HCT116 (cell line): ENCODE results near the gene ARRB2. TPM values are rescaled to one million over a fixed set of nuclear protein-coding genes. Genes with fewer than 3 reads are reported as not detected.

Experiments used
- ATAC-seq: fragments of 200-7000 bp; cut with Tn5 transposase; 2 replicates; pipeline ENCODE4 v1.9.1; 2020; ENCODE audit warnings: mild to moderate bottlenecking, moderate library complexity
- BruUV-seq: library from RNA; stranded (reverse); fragments of 400-500 nt; replicated peaks from 2 replicates; lab custom pipeline; 2021; lab: Mats Ljungman, UMichigan
- CTCF ChIA-PET: fragments of 300-600 bp; sonication (Branson Sonifier 250); formaldehyde crosslinking; loops from one replicate; lab custom pipeline; 2021; ENCODE audit warnings: antibody characterized with exemption; lab: Charles Lee
- POLR2A ChIA-PET: fragments of 300-600, 350-600 bp; sonication (Branson Sonifier 250); formaldehyde crosslinking; loops from one replicate; lab custom pipeline; 2021; ENCODE audit warnings: antibody characterized with exemption; lab: Charles Lee
- RAD21 ChIA-PET, 2 experiments: fragments of 300-600 bp; sonication (Branson Sonifier 250); formaldehyde crosslinking; loops; one replicate each; lab custom pipeline; 2023; ENCODE audit warnings: low total read pairs in 2 of 2; ENCODE audit not compliant: uncharacterized antibody in 2 of 2, unreplicated experiment in 2 of 2, low non-redundant PET in 1 of 2; lab: Charles Lee
- DNase-seq: peaks from one replicate; pipeline ENCODE4 v3.0.0-alpha.2; 2010; ENCODE audit warnings: low read depth, low spot score
- H2AFZ ChIP-seq: fragments of 200-600 bp; shearing (Covaris generic), sonication (generic); 2 replicates; pipeline ENCODE4 v1.6.1; 2017; ENCODE audit warnings: low read depth, mixed run types, mixed read lengths, antibody characterized with exemption, low read length; ENCODE audit not compliant: poor library complexity, severe bottlenecking
- H3K27ac ChIP-seq: 2 replicates; pipeline ENCODE4 v1.5.1; 2012; ENCODE audit warnings: low read depth, low read length
- H3K27me3 ChIP-seq: fragments of 200-600 bp; sonication (generic); 2 replicates; pipeline ENCODE4 v1.6.1; 2016; ENCODE audit warnings: mixed run types, low read length, mixed read lengths; ENCODE audit not compliant: insufficient read depth
- H3K36me3 ChIP-seq, 2 experiments: fragments of 200-500 bp in 1 of 2; fragments of 200-600 bp in 1 of 2; sonication (Bioruptor generic) in 1 of 2; sonication (generic) in 1 of 2; 2 replicates each; pipeline versions ENCODE4 v1.5.1 to v1.6.1; 2014 to 2016; ENCODE audit warnings: low read length in 2 of 2, inconsistent platforms in 1 of 2, mixed read lengths in 1 of 2, mixed run types in 1 of 2; ENCODE audit not compliant: insufficient read depth in 2 of 2, control insufficient read depth in 1 of 2
- H3K4me1 ChIP-seq, 2 experiments: fragments of 200-600 bp in 1 of 2; sonication (generic) in 1 of 2; 2 replicates each; pipeline versions ENCODE4 v1.5.1 to v1.6.1; 2012 to 2017; ENCODE audit warnings: low read length in 2 of 2, inconsistent platforms in 1 of 2, mild to moderate bottlenecking in 1 of 2, mixed read lengths in 1 of 2, mixed run types in 1 of 2, moderate library complexity in 1 of 2; ENCODE audit not compliant: insufficient read depth in 2 of 2, control insufficient read depth in 1 of 2
- H3K4me2 ChIP-seq: fragments of 200-600 bp; sonication (generic); 2 replicates; pipeline ENCODE4 v1.6.1; 2017; ENCODE audit warnings: mixed run types, low read length, mixed read lengths
- H3K4me3 ChIP-seq, 2 experiments: fragments of 200-600 bp in 1 of 2; sonication (generic) in 1 of 2; replicated peaks in 1 of 2; 2 replicates each; pipeline ENCODE4 v1.5.1; 2011 to 2016; ENCODE audit warnings: low read length in 2 of 2, control low read depth in 1 of 2, low read depth in 1 of 2, mild to moderate bottlenecking in 1 of 2, mixed read lengths in 1 of 2, mixed run types in 1 of 2
- H3K79me2 ChIP-seq: fragments of 200-600 bp; sonication (generic); 2 replicates; pipeline ENCODE4 v1.6.1; 2017; ENCODE audit warnings: mild to moderate bottlenecking, mixed run types, low read length, moderate library complexity, mixed read lengths; ENCODE audit not compliant: insufficient read depth
- H3K9ac ChIP-seq: fragments of 200-600 bp; sonication (generic); 2 replicates; pipeline ENCODE4 v1.6.1; 2016; ENCODE audit warnings: low read length, mixed read lengths
- H3K9me2 ChIP-seq: fragments of 200-600 bp; sonication (generic), shearing (Covaris generic); 2 replicates; pipeline ENCODE4 v1.6.1; 2017; ENCODE audit warnings: mixed run types, mild to moderate bottlenecking, moderate library complexity; ENCODE audit not compliant: insufficient read depth
- H3K9me3 ChIP-seq, 2 experiments: fragments of 200-500 bp in 1 of 2; fragments of 200-600 bp in 1 of 2; sonication (Bioruptor generic) in 1 of 2; sonication (generic) in 1 of 2; 2 replicates each; pipeline ENCODE4 v1.6.1; 2014 to 2017; ENCODE audit warnings: low read length in 2 of 2, mixed read lengths in 2 of 2, inconsistent platforms in 1 of 2, low read depth in 1 of 2, mild to moderate bottlenecking in 1 of 2, mixed run types in 1 of 2, moderate library complexity in 1 of 2; ENCODE audit not compliant: control insufficient read depth in 1 of 2, insufficient read depth in 1 of 2
- H4K20me1 ChIP-seq: fragments of 200-600 bp; sonication (generic), shearing (Covaris generic); 2 replicates; pipeline ENCODE4 v1.6.1; 2017; ENCODE audit warnings: mixed run types, mild to moderate bottlenecking, moderate library complexity; ENCODE audit not compliant: insufficient read depth
- ATF3 ChIP-seq: IDR thresholded peaks from 2 replicates; pipeline ENCODE4 v1.6.1; 2012
- CEBPB ChIP-seq: IDR thresholded peaks from 2 replicates; pipeline ENCODE4 v1.6.1; 2012; ENCODE audit warnings: low read depth
- ELF1 ChIP-seq: IDR thresholded peaks from 2 replicates; pipeline ENCODE4 v1.6.1; 2012; ENCODE audit warnings: low read depth, borderline replicate concordance
- EZH2phosphoT487 ChIP-seq: fragments of 200-600 bp; IDR thresholded peaks from 2 replicates; pipeline ENCODE4 v1.6.1; 2018; ENCODE audit warnings: antibody characterized with exemption, borderline replicate concordance
- FOSL1 ChIP-seq: IDR thresholded peaks from 2 replicates; pipeline ENCODE4 v1.6.1; 2012; ENCODE audit warnings: low read depth
- POLR2A ChIP-seq: IDR thresholded peaks from 2 replicates; pipeline ENCODE4 v1.7.0; 2011; ENCODE audit warnings: borderline replicate concordance; ENCODE audit not compliant: insufficient read depth, insufficient read length; ENCODE audit errors: extremely low read depth
- RAD21 ChIP-seq: IDR thresholded peaks from 2 replicates; pipeline ENCODE4 v1.6.1; 2012; ENCODE audit warnings: low read depth, mild to moderate bottlenecking
- SIN3A ChIP-seq: IDR thresholded peaks from 2 replicates; pipeline ENCODE4 v1.6.1; 2012; ENCODE audit warnings: low read depth
- SP1 ChIP-seq: IDR thresholded peaks from 2 replicates; pipeline ENCODE4 v1.6.1; 2012; ENCODE audit warnings: low read depth
- SRF ChIP-seq: IDR thresholded peaks from 2 replicates; pipeline ENCODE4 v1.6.1; 2012; ENCODE audit warnings: low read depth
- TCF7L2 ChIP-seq: IDR thresholded peaks from 2 replicates; pipeline ENCODE4 v1.7.0; 2011; ENCODE audit warnings: borderline replicate concordance, inconsistent platforms; ENCODE audit not compliant: insufficient read depth, insufficient read length; ENCODE audit errors: extremely low read depth
- YY1 ChIP-seq: IDR thresholded peaks from 2 replicates; pipeline ENCODE4 v1.6.1; 2011; ENCODE audit warnings: low read length, low read depth, moderate library complexity, mild to moderate bottlenecking; ENCODE audit not compliant: insufficient replicate concordance; ENCODE audit errors: extremely low read depth
- ZFX ChIP-seq: fragments of 450-650 bp; IDR thresholded peaks from 2 replicates; pipeline ENCODE4 v1.6.1; 2017
- ZNF274 ChIP-seq: fragments of 200-500 bp; sonication (Bioruptor generic); IDR thresholded peaks from 2 replicates; pipeline ENCODE4 v1.6.1; 2014; ENCODE audit warnings: mild to moderate bottlenecking, low read depth, low read length, inconsistent platforms
- intact Hi-C: fragments of 100-400 bp; cut with micrococcal nuclease; formaldehyde crosslinking; loops from 2 replicates; pipeline ENCODE4 v1.10.0; 2022
- total RNA-seq: library from RNA; stranded (reverse); gene quantifications from one replicate; pipeline ENCODE4 v1.2.1, GENCODE V29; 2021; ENCODE audit not compliant: unreplicated experiment
- TF ChIP-seq, protein P1 (sequence below): IDR thresholded peaks from 2 replicates; pipeline ENCODE4 v1.6.1; 2012; ENCODE audit warnings: low read depth
- TF ChIP-seq, protein P2 (sequence below): IDR thresholded peaks from 2 replicates; pipeline ENCODE4 v1.6.1; 2011; ENCODE audit warnings: mild to moderate bottlenecking, low read length, moderate library complexity; ENCODE audit not compliant: insufficient replicate concordance; ENCODE audit errors: extremely low read depth

ARRB2 gene
- total RNA-seq, 1 experiment from 2014 or later: 70.8 TPM

GRCh38 chr17:4743216-4743615 is 32.8 kb downstream of the ARRB2 start:
- no peaks in the 10 kb centered on the region for H3K36me3 ChIP-seq
- CTCF ChIA-PET: no interaction called here
- no TSS peak for BruUV-seq

DNA sequence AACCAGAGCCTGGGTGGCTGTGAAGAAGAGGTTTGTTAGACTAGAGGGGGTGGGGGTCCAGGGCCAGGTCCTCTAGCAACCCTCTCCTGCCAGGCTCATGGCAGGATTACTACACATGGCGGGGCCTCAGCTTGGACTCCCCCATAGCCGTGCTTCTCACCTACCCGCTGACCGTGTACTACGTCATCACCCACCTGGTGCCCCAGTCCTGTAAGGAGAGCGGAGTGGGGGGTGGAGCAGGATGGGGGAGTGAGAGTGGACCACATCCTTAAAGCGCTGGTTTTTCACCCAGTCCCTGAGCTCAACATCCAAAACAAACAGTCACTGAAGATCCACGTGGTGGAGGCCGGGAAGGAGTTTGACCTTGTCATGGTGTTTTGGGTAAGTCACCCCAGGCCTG is 33.5 kb downstream of the ARRB2 start:
- no peaks in the 10 kb centered on the region for H3K27me3 ChIP-seq
- no peaks in the 10 kb centered on the region for H3K9me3 ChIP-seq
- H3K4me3 ChIP-seq: no peak overlapping the region
- H3K36me3 ChIP-seq: no peaks in the 10 kb centered on the region
- no peak overlapping the region for H3K9ac ChIP-seq
- POLR2A ChIA-PET: no interaction called here
- DNase-seq (no peak), ATAC-seq (no peak)
- no peak overlapping the region for H2AFZ ChIP-seq
- no peak overlapping the region for H3K4me2 ChIP-seq
- BruUV-seq: no TSS peak
- peaks cover 2 to 11% of the 10 kb centered on the region in 2 experiments; a peak in 3 of 4 replicates for H3K4me1 ChIP-seq
- no peaks in the 10 kb centered on the region for H3K9me2 ChIP-seq
- no peaks in the 10 kb centered on the region; the same call in 1 of the 2 replicates for H3K79me2 ChIP-seq
- CTCF ChIA-PET: no interaction called here
- RAD21 ChIA-PET: interaction anchor here in 1 of 2 experiments (0.6 kb wide), 1 partner anchor 68 kb away, joined by 3 read pairs; no protein-coding TSS in a partner anchor
- no peak overlapping the region for H3K27ac ChIP-seq
- intact Hi-C loops: no loop called here
- H4K20me1 ChIP-seq: no peaks in the 10 kb centered on the region
- no peak for TF ChIP-seq SIN3A
- TF ChIP-seq ATF3: no peak
- TF ChIP-seq CEBPB: no peak
- TF ChIP-seq SP1: no peak
- no peak for TF ChIP-seq ZNF274
- no peak for TF ChIP-seq TCF7L2
- TF ChIP-seq RAD21: no peak
- TF ChIP-seq, protein P1, sequence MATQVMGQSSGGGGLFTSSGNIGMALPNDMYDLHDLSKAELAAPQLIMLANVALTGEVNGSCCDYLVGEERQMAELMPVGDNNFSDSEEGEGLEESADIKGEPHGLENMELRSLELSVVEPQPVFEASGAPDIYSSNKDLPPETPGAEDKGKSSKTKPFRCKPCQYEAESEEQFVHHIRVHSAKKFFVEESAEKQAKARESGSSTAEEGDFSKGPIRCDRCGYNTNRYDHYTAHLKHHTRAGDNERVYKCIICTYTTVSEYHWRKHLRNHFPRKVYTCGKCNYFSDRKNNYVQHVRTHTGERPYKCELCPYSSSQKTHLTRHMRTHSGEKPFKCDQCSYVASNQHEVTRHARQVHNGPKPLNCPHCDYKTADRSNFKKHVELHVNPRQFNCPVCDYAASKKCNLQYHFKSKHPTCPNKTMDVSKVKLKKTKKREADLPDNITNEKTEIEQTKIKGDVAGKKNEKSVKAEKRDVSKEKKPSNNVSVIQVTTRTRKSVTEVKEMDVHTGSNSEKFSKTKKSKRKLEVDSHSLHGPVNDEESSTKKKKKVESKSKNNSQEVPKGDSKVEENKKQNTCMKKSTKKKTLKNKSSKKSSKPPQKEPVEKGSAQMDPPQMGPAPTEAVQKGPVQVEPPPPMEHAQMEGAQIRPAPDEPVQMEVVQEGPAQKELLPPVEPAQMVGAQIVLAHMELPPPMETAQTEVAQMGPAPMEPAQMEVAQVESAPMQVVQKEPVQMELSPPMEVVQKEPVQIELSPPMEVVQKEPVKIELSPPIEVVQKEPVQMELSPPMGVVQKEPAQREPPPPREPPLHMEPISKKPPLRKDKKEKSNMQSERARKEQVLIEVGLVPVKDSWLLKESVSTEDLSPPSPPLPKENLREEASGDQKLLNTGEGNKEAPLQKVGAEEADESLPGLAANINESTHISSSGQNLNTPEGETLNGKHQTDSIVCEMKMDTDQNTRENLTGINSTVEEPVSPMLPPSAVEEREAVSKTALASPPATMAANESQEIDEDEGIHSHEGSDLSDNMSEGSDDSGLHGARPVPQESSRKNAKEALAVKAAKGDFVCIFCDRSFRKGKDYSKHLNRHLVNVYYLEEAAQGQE: no peak
- TF ChIP-seq POLR2A: no peak
- TF ChIP-seq EZH2phosphoT487: no peak
- TF ChIP-seq SRF: no peak
- TF ChIP-seq FOSL1: no peak
- TF ChIP-seq YY1: no peak

More at GRCh38 chr17:4743216-4743615, 32.8 kb downstream of the ARRB2 start:
- intact Hi-C loops: no loop called here
- Histone ChIP-seq H3K4me3 (no peak overlapping the region), H3K27ac (no peak overlapping the region), H3K4me1 (peaks cover 9 to 17% of the 10 kb centered on the region in 2 experiments), H4K20me1 (no peaks in the 10 kb centered on the region), H3K9me2 (no peaks in the 10 kb centered on the region), H2AFZ (no peak overlapping the region), H3K9ac (no peak overlapping the region), H3K79me2 (no peaks in the 10 kb centered on the region; the same call in 1 of the 2 replicates), H3K9me3 (no peaks in the 10 kb centered on the region), H3K4me2 (no peak overlapping the region), H3K27me3 (no peaks in the 10 kb centered on the region)
- POLR2A ChIA-PET: no interaction called here
- DNase-seq: no peak
- TF ChIP-seq ZFX: no peak
- TF ChIP-seq, protein P2, sequence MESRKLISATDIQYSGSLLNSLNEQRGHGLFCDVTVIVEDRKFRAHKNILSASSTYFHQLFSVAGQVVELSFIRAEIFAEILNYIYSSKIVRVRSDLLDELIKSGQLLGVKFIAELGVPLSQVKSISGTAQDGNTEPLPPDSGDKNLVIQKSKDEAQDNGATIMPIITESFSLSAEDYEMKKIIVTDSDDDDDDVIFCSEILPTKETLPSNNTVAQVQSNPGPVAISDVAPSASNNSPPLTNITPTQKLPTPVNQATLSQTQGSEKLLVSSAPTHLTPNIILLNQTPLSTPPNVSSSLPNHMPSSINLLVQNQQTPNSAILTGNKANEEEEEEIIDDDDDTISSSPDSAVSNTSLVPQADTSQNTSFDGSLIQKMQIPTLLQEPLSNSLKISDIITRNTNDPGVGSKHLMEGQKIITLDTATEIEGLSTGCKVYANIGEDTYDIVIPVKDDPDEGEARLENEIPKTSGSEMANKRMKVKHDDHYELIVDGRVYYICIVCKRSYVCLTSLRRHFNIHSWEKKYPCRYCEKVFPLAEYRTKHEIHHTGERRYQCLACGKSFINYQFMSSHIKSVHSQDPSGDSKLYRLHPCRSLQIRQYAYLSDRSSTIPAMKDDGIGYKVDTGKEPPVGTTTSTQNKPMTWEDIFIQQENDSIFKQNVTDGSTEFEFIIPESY: no peak
- no peak for TF ChIP-seq RAD21
- no peak for TF ChIP-seq ELF1
- no peak for ATAC-seq
- RAD21 ChIA-PET: no interaction called here
